Neural cell (in vitro differentiated cells): ENCODE data around the gene FGFR4. TPM values are rescaled to one million over a fixed set of nuclear protein-coding genes. Genes with fewer than 3 reads are reported as not detected.

Experiments used
- H2AFZ ChIP-seq: fragments of 200-600, 300-800 bp; sonication (generic), shearing (Covaris generic); 2 replicates; pipeline ENCODE4 v1.6.0; 2014; ENCODE audit warnings: low read depth, mild to moderate bottlenecking, antibody characterized with exemption, low read length, moderate library complexity
- H3F3A ChIP-seq: fragments of 200-600 bp; shearing (Covaris generic); 2 replicates; pipeline ENCODE4 v1.6.1; 2016; ENCODE audit warnings: mild to moderate bottlenecking, moderate library complexity, mixed read lengths, antibody characterized with exemption, low read length; ENCODE audit not compliant: insufficient read depth, poor library complexity, severe bottlenecking
- H3K27ac ChIP-seq: fragments of 200-600, 300-800 bp; sonication (generic), shearing (Covaris generic); 2 replicates; pipeline ENCODE4 v1.5.1; 2014; ENCODE audit warnings: mild to moderate bottlenecking, low read length, moderate library complexity
- H3K27me3 ChIP-seq: fragments of 300-800, 200-600 bp; sonication (generic), shearing (Covaris generic); 2 replicates; pipeline ENCODE4 v1.6.0; 2014; ENCODE audit warnings: mild to moderate bottlenecking, low read depth, low read length, moderate library complexity; ENCODE audit not compliant: insufficient read depth
- H3K36me3 ChIP-seq: fragments of 300-800, 200-600 bp; sonication (generic), shearing (Covaris generic); 2 replicates; pipeline ENCODE4 v1.5.1; 2014; ENCODE audit warnings: mild to moderate bottlenecking, antibody characterized with exemption, low read length, moderate library complexity; ENCODE audit not compliant: insufficient read depth
- H3K4me2 ChIP-seq: fragments of 300-800, 200-600 bp; sonication (generic), shearing (Covaris generic); 2 replicates; pipeline ENCODE4 v1.6.0; 2014; ENCODE audit warnings: mild to moderate bottlenecking, low read length
- H3K4me3 ChIP-seq: fragments of 300-800, 200-600 bp; sonication (generic), shearing (Covaris generic); 2 replicates; pipeline ENCODE4 v1.5.1; 2014; ENCODE audit warnings: mild to moderate bottlenecking, low read length, moderate library complexity
- H3K79me2 ChIP-seq: fragments of 200-600 bp; shearing (Covaris generic); replicated peaks from 2 replicates; pipeline ENCODE4 v1.6.0; 2014; ENCODE audit warnings: mild to moderate bottlenecking, low read length, moderate library complexity; ENCODE audit not compliant: insufficient read depth
- H3K9ac ChIP-seq: fragments of 300-800, 200-600 bp; sonication (generic), shearing (Covaris generic); 2 replicates; pipeline ENCODE4 v1.6.1; 2016; ENCODE audit warnings: mild to moderate bottlenecking, low read length, mixed read lengths
- H3K9me2 ChIP-seq: fragments of 200-600 bp; shearing (Covaris generic); 2 replicates; pipeline ENCODE4 v1.6.1; 2016; ENCODE audit warnings: mild to moderate bottlenecking, low read length, mixed read lengths; ENCODE audit not compliant: insufficient read depth
- H3K9me3 ChIP-seq: fragments of 200-600, 300-800 bp; sonication (generic), shearing (Covaris generic); 2 replicates; pipeline ENCODE4 v1.6.1; 2016; ENCODE audit warnings: mild to moderate bottlenecking, mixed run types, low read length, moderate library complexity, mixed read lengths
- H4K20me1 ChIP-seq: fragments of 200-600 bp; shearing (Covaris generic); 2 replicates; pipeline ENCODE4 v1.6.1; 2016; ENCODE audit warnings: mild to moderate bottlenecking, mixed run types; ENCODE audit not compliant: insufficient read depth
- CTCF ChIP-seq: fragments of 450-650 bp; IDR thresholded peaks from 2 replicates; pipeline ENCODE4 v1.5.1; 2014; ENCODE audit warnings: antibody characterized with exemption, mild to moderate bottlenecking, moderate library complexity; ENCODE audit not compliant: poor library complexity, severe bottlenecking
- EP300 ChIP-seq: fragments of 450-650 bp; conservative IDR thresholded peaks from 2 replicates; pipeline ENCODE4 v1.6.1; 2014; ENCODE audit warnings: antibody characterized with exemption, mild to moderate bottlenecking, moderate library complexity; ENCODE audit not compliant: poor library complexity, severe bottlenecking
- EZH2 ChIP-seq: fragments of 200-600, 300-800 bp; shearing (Covaris generic), sonication (generic); IDR thresholded peaks from 2 replicates; pipeline ENCODE4 v1.6.1; 2014; ENCODE audit warnings: antibody characterized with exemption, low read length, borderline replicate concordance, mild to moderate bottlenecking; ENCODE audit not compliant: insufficient read depth, poor library complexity, severe bottlenecking
- MXI1 ChIP-seq: fragments of 450-650 bp; conservative IDR thresholded peaks from 2 replicates; pipeline ENCODE4 v1.6.1; 2014; ENCODE audit warnings: antibody characterized with exemption, mild to moderate bottlenecking; ENCODE audit not compliant: poor library complexity, severe bottlenecking
- POLR2AphosphoS5 ChIP-seq: IDR thresholded peaks from 2 replicates; pipeline ENCODE4 v1.6.1; 2012
- RAD21 ChIP-seq: fragments of 450-650 bp; conservative IDR thresholded peaks from 2 replicates; pipeline ENCODE4 v1.6.1; 2014; ENCODE audit warnings: antibody characterized with exemption, mild to moderate bottlenecking, moderate library complexity
- REST ChIP-seq: IDR thresholded peaks from 2 replicates; pipeline ENCODE4 v1.6.1; 2012; ENCODE audit warnings: borderline replicate concordance
- SMC3 ChIP-seq: fragments of 450-650 bp; conservative IDR thresholded peaks from 2 replicates; pipeline ENCODE4 v1.6.1; 2014; ENCODE audit warnings: antibody characterized with exemption, mild to moderate bottlenecking, moderate library complexity; ENCODE audit not compliant: poor library complexity
- TAF1 ChIP-seq: IDR thresholded peaks from 2 replicates; pipeline ENCODE4 v1.6.1; 2012; ENCODE audit warnings: low read depth
- polyA plus RNA-seq: library from polyadenylated mRNA; depleted of rRNA; stranded (reverse); fragments of >200 nt; gene quantifications from 2 replicates; pipeline ENCODE4 v1.2.3, GENCODE V29; 2014

Gene FGFR4
- polyA plus RNA-seq, 1 donor from 2014 or later, result 14.8 TPM

- H2AFZ ChIP-seq, result no peak overlapping the region
- H3K9me3 ChIP-seq, result no peaks in the 10 kb centered on the region
- no peak overlapping the region for H3K4me3 ChIP-seq
- no peaks in the 10 kb centered on the region for H3K9me2 ChIP-seq
- no peak overlapping the region for H3K27ac ChIP-seq
- no peak for TF ChIP-seq TAF1
- TF ChIP-seq REST, result no peak
- TF ChIP-seq EP300, result no peak
- no peak for TF ChIP-seq CTCF
- TF ChIP-seq MXI1, result no peak
- TF ChIP-seq SMC3, result no peak
- no peak for TF ChIP-seq EZH2
- no peak for TF ChIP-seq POLR2AphosphoS5
- no peak for TF ChIP-seq RAD21
- H3K9ac ChIP-seq, result no peak overlapping the region
- H3K36me3 ChIP-seq, result no peaks in the 10 kb centered on the region
- H4K20me1 ChIP-seq, result no peaks in the 10 kb centered on the region
- no peaks in the 10 kb centered on the region for H3K79me2 ChIP-seq
- no peak overlapping the region for H3K4me2 ChIP-seq
- no peaks in the 10 kb centered on the region for H3F3A ChIP-seq
- H3K27me3 ChIP-seq, result no peaks in the 10 kb centered on the region
Measured at GRCh38 chr5:177109810-177110209, 23.1 kb downstream of the FGFR4 start.

GRCh38 chr5:177111720-177112394 is 25.1 kb downstream of the FGFR4 start:
- Histone ChIP-seq H3K27me3 (no peaks in the 10 kb centered on the region), H3K9me2 (no peaks in the 10 kb centered on the region), H3F3A (no peaks in the 10 kb centered on the region), H4K20me1 (no peaks in the 10 kb centered on the region), H3K79me2 (no peaks in the 10 kb centered on the region), H3K4me2 (no peak overlapping the region), H3K9ac (no peak overlapping the region), H3K4me3 (no peak overlapping the region), H3K36me3 (no peaks in the 10 kb centered on the region), H3K27ac (no peak overlapping the region), H3K9me3 (no peaks in the 10 kb centered on the region), H2AFZ (no peak overlapping the region)
- TF ChIP-seq RAD21, result peak; percentile 92
- TF ChIP-seq POLR2AphosphoS5, result no peak
- no peak for TF ChIP-seq REST
- TF ChIP-seq SMC3, result peak; percentile 90
- TF ChIP-seq EZH2, result no peak
- no peak for TF ChIP-seq MXI1
- TF ChIP-seq TAF1, result no peak
- TF ChIP-seq CTCF, result peak; percentile 94
- no peak for TF ChIP-seq EP300
